Body of pancreas (tissue), 4 donors: ENCODE data around the gene CCDC174.

Experiments
- CTCF ChIP-seq, 7 experiments: fragments of 450-650 bp in 4 of 7; fragments of 200-600 bp in 3 of 7; sonication (generic) in 3 of 7; IDR thresholded peaks; one replicate each; pipeline ENCODE4 v1.5.1; 2016 to 2019; ENCODE audit warnings: antibody characterized with exemption in 7 of 7
- POLR2A ChIP-seq, 3 donors: fragments of 450-650 bp; IDR thresholded peaks; one replicate each; pipeline ENCODE4 v1.6.1; 2016; ENCODE audit warnings: antibody characterized with exemption in 3 of 3, mild to moderate bottlenecking in 2 of 3

- TF ChIP-seq CTCF (IDR thresholded peaks at IDR 0.05) (no peak), POLR2A (IDR thresholded peaks at IDR 0.05) (no peak)
These were observed 28.6 kb downstream of the CCDC174 start for GRCh38 chr3:14680115-14680514.
